RWPE2 (cell line): ENCODE measurements around the gene CACNB2.

Source experiments
- ATAC-seq: fragments of 200-7000 bp; cut with Tn5 transposase; 3 replicates; pipeline ENCODE4 v1.9.1; 2021; ENCODE audit warnings: low read depth
- DNase-seq: peaks from one replicate; pipeline ENCODE4 v3.0.0-alpha.2; 2020; ENCODE audit warnings: low spot score
- H3K27ac ChIP-seq: fragments of 450-650 bp; 2 replicates; pipeline ENCODE4 v1.5.1; 2017; ENCODE audit warnings: mild to moderate bottlenecking; ENCODE audit not compliant: poor library complexity, severe bottlenecking
- H3K27me3 ChIP-seq: fragments of 250-450 bp; sonication (Bioruptor Pico); 2 replicates; pipeline ENCODE4 v1.5.1; 2021; ENCODE audit warnings: mild to moderate bottlenecking, moderate library complexity; ENCODE audit not compliant: insufficient read depth, poor library complexity, severe bottlenecking
- H3K36me3 ChIP-seq: fragments of 250-450 bp; sonication (Bioruptor Pico); 2 replicates; pipeline ENCODE4 v1.5.1; 2020; ENCODE audit warnings: low read depth, mild to moderate bottlenecking, moderate library complexity
- H3K4me1 ChIP-seq: fragments of 250-450 bp; sonication (Bioruptor Pico); 2 replicates; pipeline ENCODE4 v1.5.1; 2021; ENCODE audit warnings: mild to moderate bottlenecking, moderate library complexity; ENCODE audit not compliant: insufficient read depth, poor library complexity, severe bottlenecking
- H3K4me3 ChIP-seq: fragments of 250-450 bp; sonication (Bioruptor Pico); 2 replicates; pipeline ENCODE4 v1.5.1; 2021; ENCODE audit warnings: mild to moderate bottlenecking, moderate library complexity; ENCODE audit not compliant: severe bottlenecking
- H3K9me3 ChIP-seq: fragments of 250-450 bp; sonication (Bioruptor Pico); 2 replicates; pipeline ENCODE4 v1.5.1; 2021; ENCODE audit warnings: mild to moderate bottlenecking, moderate library complexity; ENCODE audit not compliant: severe bottlenecking
- CTCF ChIP-seq: fragments of 450-650 bp; IDR thresholded peaks from one replicate; pipeline ENCODE4 v1.5.1; 2017; ENCODE audit warnings: mild to moderate bottlenecking, moderate library complexity; ENCODE audit not compliant: poor library complexity, severe bottlenecking

Gene CACNB2

GRCh38 chr10:18113881-18114280, 26.3 kb upstream of the CACNB2 start:
- no peaks in the 10 kb centered on the region for H3K36me3 ChIP-seq
- peaks cover 2% of the 10 kb centered on the region for H3K27me3 ChIP-seq
- ATAC-seq (no peak), DNase-seq (no peak)
- no peaks in the 10 kb centered on the region for H3K9me3 ChIP-seq
- no peak overlapping the region for H3K4me3 ChIP-seq
- no peaks in the 10 kb centered on the region for H3K4me1 ChIP-seq
- TF ChIP-seq CTCF = no peak
- H3K27ac ChIP-seq = no peak overlapping the region

GRCh38 chr10:18117276-18117675, 22.9 kb upstream of the CACNB2 start:
- H3K36me3 ChIP-seq = no peaks in the 10 kb centered on the region
- no peak for ATAC-seq
- DNase-seq = no peak
- TF ChIP-seq CTCF = no peak
- H3K27ac ChIP-seq = no peak overlapping the region
- H3K4me3 ChIP-seq = no peak overlapping the region
- H3K27me3 ChIP-seq = peaks cover 2% of the 10 kb centered on the region
- H3K4me1 ChIP-seq = no peaks in the 10 kb centered on the region
- no peaks in the 10 kb centered on the region for H3K9me3 ChIP-seq

DNA sequence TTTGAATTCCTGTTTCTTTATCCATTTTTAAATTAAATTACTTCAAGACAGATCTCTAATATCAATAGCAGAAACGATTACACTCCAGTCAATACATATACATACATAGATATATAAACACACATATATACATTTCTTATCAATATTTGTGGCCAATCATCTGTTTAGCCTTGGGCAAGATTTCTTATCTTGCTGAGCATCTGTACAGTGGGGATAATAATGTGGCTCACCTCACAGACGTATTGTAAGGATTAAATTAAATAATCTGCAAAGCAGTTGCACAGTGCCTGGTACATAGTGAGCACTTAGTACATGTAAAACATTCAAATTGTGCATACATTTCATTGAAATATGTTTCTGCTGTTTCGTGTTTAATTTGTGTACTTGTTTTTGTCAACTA, 17.5 kb upstream of the CACNB2 start:
- ATAC-seq (no peak), DNase-seq (no peak)
- Histone ChIP-seq H3K27ac (no peak overlapping the region), H3K27me3 (peaks cover 4% of the 10 kb centered on the region), H3K4me1 (no peaks in the 10 kb centered on the region), H3K4me3 (no peak overlapping the region), H3K9me3 (no peaks in the 10 kb centered on the region), H3K36me3 (no peaks in the 10 kb centered on the region)
- TF ChIP-seq CTCF = no peak

GRCh38 chr10:18133046-18133445, 7.2 kb upstream of the CACNB2 start:
- Histone ChIP-seq H3K27me3 (no peaks in the 10 kb centered on the region), H3K36me3 (no peaks in the 10 kb centered on the region), H3K9me3 (no peaks in the 10 kb centered on the region), H3K4me3 (no peak overlapping the region), H3K4me1 (no peaks in the 10 kb centered on the region), H3K27ac (no peak overlapping the region)
- TF ChIP-seq CTCF = no peak
- DNase-seq = no peak
- no peak for ATAC-seq

DNA sequence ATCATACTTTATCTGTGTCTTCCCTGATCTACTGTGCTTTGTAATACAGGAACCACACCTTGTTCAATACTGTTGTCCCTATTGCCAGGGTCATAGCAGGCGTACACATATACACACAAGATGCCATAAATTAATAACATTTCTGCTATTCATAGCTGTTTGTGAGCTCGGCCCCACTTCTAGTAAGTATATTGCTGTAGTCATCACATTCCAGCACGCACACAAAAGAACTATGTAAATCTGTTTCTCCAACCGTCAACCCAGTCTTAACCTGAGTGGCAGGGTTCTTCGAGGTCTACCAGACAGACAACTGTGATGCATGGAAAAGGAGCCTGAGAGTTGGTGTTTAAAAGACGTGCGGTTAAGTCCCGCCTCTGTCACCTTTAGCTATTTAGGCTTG, 5.7 kb upstream of the CACNB2 start:
- Histone ChIP-seq H3K27me3 (peaks cover 4% of the 10 kb centered on the region), H3K4me1 (no peaks in the 10 kb centered on the region), H3K36me3 (no peaks in the 10 kb centered on the region), H3K9me3 (no peaks in the 10 kb centered on the region), H3K4me3 (no peak overlapping the region), H3K27ac (no peak overlapping the region)
- ATAC-seq (no peak), DNase-seq (no peak)
- TF ChIP-seq CTCF = no peak
